Stimulated activated CD4-positive, alpha-beta T cell treated with anti-CD3 and anti-CD28 coated beads, Interleukin-4, amount 100 ng/mL, for 48 hours (primary cell): ENCODE results near the gene FRAT1.

Experiments used
- DNase-seq, 2 donors: peaks; one replicate each; pipeline ENCODE4 v3.0.0-alpha.2; 2020; ENCODE audit warnings: low read depth in 2 of 2

Gene FRAT1

DNA sequence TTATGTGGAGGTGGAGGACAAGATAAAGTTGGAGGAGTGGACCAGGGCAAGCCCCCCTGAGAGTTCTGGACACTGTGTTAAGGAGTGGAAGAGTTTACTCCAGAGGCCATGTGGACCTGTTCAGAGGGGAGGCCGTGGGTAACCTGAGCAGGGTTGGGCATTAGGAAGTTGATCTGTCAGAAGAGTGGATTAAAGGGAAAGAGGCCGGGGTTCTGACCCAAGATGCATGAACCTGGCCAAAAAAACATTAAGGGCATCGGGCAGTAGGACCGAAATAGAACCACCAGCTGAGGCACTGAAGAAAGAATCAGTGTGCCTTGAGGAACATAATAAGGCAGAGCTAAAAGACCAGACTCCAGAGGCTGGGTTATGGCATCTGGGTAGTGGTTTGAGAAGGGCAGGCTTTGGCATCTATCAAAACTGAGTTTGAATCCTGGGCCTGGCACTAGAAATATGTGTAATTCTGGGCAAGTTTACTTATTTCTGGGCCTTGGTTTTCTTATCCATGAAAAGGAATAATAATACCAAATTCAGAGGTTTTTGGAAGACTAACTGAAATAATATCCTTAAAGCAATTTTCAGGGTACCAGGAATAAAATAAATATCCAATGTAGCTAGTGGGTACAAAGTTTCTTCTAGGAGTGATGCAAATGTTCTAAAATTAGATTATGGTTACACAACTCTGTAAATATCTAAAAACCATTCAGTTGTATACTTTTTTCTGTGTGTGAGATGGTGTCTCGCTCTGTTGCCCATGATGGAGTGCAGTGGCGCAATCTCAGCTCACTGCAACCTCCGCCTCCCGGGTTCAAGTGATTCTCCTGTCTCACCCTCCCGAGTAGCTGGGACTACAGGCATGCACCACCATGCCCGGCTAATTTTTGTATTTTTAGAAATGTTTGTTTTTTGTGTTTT lies 10.9 kb upstream of the FRAT1 start:
- DNase-seq, result no peak

DNA sequence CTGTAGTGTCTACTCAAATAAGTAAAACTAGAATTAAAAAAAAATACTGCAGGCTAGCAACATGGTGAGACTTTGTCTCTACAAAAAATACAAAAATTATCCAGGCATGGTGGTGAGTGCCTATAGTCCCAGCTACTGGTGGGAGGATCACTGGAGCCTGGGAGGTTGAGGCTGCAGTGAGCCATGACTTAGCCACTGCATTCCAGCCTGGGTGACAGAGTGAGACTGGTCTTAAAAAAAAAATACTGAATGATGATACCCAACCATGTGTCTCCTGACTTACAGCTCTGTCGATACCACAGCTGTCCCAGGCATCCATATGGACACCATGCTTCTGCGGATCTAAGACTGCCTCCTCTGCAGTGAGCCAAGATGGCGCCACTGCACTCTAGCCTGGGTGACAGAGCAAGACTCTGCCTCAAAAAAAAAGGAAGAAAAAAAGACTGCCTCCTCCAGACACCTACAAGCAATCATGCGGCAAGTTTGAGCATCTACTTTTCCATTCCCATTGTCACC lies 7.9 kb upstream of the FRAT1 start:
- DNase-seq, result no peak

DNA sequence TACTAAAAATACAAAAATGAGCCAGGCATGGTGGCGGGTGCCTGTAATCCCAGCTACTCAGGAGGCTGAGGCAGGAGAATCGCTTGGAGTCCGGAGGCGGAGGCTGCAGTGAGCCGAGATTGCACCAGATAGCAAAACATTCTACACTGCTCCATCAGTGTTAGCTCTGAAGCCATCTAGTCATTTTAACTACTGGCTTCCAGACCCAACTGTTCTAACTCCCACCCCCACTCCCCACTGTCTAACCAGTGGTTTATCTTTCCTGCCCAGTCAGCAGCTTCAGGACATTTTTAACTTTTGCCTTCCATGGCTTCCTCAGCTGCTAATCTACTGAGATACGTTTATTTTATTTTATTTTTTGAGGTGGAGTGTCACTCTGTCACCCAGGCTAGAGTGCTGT lies 6.2 kb upstream of the FRAT1 start:
- DNase-seq, result no peak

DNA sequence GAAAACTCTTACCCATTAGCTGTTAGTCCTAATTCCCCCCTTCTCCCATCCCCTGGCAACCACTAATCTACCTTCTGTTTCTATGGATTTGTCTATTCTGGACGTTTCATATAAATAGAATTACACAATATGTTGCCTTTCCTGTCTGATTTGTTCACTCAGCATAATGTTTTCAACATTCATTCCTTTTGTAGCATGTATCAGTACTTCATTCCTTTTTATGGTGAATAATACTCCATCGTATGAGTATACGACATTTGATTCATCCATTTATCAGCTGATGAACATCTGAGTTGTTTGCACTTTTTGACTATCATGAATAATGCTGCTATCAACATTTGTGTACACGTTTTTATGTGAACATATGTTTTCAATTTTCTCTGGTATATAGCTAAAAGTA lies 4.4 kb upstream of the FRAT1 start:
- no peak for DNase-seq

DNA sequence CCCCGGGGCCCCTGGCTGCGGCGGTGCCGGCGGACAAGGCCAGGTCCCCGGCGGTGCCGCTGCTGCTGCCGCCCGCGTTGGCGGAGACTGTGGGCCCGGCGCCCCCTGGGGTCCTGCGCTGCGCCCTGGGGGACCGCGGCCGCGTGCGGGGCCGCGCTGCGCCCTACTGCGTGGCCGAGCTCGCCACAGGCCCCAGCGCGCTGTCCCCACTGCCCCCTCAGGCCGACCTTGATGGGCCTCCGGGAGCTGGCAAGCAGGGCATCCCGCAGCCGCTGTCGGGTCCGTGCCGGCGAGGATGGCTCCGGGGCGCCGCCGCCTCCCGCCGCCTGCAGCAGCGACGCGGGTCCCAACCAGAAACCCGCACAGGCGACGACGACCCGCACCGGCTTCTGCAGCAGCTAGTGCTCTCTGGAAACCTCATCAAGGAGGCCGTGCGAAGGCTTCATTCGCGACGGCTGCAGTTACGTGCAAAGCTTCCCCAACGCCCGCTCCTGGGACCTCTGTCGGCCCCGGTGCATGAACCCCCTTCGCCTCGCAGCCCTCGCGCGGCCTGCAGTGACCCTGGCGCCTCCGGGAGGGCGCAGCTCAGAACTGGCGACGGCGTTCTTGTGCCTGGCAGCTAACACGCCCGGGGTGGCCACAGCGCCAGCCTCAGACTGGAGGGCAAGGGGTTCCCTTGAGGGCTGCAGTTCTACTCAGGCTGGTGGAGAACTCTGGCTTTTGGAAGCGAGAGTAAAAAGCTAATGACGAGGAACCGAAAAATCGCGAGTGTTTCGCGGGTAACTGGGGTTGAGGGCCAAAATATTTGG lies 804 bp downstream of the FRAT1 start:
- peak; percentile 45 to 48 for DNase-seq

DNA sequence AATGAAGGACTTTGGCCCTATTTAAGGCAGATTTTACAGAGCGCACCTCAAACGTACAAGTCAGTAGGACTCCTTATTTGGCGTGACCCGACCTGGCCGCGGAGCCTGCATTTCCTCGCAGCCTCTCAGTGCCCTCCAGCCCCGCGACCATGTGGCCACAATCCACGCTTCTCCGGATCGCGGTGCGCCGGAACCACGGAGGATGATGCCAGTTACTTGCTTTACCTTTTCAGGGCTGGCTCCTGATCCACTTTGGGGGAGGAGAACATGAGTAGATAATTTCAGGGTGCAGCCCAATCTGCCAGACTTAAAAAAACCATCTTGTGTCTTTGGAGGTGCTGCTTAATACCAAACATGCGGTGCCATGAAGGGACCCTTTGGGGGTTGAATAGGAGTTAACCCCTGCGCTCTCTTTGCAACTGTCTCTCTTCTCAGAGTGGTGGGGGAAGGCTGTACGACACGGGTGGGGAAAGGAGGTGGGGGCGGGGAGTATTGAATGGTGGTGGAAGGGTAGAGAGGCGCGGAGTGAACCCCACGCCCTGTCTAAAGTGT lies 1.5 kb downstream of the FRAT1 start:
- DNase-seq, result no peak

DNA sequence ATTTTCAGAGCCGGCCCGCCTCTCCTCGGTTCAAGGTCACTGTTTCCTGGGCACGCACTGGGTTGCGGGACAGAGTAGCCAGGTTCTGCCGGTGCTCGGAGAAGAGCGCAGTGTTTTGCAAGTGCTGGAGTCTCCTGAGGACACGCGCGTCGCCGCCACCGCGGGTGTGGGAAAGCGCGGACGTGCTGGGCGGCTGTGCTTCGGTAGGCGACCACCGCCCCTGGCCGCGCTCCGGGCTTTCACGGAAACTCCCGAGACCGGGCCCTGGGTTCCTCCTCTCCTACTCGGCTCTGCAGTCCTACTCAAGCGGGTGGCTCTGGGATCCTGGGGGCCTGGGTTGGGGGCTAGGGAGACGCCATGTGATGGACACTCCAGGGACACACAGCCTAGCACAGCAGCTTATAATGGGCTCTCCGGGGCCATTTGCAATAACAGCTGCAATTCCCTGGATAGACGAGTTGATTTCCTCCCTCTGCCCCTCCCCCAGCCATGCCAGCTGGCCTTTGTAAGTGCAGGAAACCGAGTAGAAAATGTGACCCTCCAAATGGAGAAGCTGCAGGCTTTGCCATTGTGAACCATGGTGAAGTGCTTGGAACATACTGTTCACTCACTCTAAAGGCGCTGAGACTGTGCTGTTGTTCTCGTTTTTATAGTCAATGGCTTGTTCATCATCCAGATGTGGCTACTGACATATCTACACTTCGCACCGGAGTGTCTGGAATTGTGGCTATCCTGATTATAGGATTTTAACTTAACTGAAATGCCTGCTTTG lies 2.1 kb downstream of the FRAT1 start:
- DNase-seq, result no peak

DNA sequence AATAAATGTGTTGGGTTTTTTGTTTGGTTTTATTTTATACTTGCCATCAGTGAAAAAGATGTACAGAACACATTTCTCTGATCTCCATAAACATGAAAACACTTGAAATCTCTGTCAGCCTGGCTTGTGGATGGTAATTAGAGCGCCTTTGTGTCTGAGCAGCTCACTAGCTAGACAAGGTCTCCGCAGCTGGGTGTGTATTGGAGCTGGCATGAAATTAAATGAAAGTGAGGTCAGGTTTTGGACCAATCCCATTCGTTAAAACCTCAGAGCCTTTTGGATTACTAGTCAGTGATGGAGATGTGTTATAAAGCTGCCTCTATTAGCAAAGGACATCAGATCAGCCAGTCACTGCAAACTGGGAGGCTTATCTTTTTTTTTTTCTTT lies 2.7 kb downstream of the FRAT1 start:
- no peak for DNase-seq

DNA sequence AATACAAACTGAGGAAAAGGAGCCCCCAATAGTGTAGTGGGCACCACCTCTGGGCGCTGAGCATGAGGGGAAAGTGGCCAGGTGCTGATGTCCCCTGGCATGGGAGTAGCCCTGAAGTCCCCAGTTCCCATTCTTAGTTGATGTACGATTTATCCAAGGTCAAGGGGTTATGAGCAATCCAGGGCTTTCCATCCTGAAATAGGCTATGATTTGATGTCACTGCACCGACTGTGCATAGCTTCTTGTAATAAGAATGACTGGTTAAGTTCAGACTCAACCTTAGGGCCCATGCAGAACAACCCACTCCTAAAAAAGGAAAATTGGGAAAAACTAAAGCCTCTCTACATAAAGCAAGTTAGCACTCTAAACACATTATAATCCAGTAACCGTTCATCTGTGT lies 4.4 kb downstream of the FRAT1 start:
- no peak for DNase-seq

DNA sequence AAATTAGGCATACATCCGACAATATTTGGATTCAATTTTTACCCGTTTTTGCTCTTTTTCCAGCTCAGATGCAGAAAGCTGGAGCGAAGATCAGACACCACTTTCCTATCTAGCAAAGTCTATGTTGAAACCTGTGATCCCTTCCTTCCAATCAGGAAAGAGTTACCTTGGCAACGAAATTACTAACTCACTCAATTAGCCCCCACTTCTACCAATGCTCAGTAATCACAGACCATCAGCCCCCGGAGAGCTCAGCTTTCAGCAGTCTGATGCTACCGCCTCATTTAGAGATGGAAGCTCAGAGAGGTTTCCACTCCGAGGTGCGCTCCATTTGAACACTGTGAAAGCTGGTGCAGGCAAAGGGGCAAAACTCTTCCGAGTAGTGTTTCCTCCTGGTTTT lies 6.7 kb downstream of the FRAT1 start:
- DNase-seq, result no peak

DNA sequence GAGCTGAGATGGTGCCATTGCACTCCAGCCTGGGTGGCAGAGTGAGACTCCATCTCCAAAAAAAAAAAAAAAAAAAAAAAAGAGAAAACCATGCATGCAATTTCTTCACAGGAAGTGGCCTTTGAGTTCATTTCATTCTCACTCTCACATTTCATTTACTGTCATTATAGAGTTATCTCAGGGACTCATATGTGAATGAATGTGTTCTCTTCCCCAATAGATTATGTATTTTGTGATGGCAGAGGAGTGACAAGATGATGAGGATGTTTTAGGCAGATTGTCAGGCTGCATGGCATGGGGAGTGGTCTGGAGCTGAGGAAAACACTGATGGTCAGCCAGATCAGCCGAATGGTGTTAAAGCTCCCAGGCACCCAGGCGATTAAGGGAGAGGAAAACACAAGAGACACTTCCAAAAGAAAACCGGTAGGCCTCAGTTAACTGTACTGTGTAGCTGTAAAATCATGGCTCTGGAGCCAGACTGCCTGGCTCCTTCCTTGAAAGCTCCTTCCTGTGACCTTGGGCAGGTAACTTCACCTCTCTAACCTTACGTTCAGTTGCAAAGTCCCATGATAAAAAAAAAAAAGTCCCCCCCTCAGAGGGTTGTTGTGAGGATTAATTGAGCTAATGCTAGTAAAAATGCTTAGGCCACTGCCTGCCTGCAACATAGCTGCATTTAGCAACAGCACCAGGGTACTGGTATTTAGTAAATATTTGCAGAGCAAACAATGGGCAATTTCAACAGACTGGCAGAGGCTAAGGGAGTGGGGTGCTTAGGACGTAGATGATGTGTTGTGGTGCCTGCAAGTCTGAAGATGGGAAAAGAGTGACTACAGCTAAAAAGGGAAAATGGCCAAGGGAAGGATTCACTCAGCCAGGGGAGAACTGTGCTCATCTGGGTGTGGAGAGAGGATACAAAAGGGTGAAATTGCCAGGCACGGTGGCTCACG lies 8.6 kb downstream of the FRAT1 start:
- DNase-seq, result no peak

DNA sequence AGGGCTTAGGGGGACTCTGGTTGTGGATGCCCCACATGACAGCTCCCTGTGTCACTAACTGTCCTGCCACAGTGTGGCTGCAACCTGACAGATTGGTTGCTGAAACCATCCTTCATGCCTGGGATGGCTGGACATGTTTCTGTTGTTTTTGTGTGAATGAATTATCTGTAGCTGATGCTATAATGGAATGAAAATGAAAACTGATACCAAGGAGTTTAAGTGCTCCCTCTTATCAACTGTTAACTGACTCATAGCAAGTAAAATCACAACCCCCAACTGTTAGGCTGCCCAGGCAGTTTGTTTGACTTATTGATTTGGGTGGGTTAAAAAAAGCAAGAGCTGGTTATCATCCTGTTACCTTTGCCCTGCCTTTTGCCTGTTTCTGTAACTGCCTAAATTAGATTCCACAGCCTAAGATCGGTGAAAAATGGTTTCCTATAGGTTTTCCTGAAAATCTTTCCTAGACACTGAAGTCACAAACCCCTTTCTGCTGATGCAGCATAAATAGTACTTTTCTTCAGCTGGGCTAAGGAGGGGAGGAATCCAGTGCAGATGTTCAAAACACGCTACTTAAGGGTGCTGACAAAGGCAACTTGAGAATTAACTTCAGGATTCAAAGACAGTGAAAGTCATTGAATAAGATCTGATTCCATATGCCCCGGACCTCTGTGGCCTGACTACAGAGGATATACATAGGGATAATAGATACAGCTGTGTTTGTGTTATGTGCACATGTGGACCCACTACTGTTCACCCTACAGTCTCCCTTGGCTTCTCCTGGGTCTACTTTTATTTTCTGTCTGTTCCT lies 9.8 kb downstream of the FRAT1 start:
- DNase-seq, result no peak

DNA sequence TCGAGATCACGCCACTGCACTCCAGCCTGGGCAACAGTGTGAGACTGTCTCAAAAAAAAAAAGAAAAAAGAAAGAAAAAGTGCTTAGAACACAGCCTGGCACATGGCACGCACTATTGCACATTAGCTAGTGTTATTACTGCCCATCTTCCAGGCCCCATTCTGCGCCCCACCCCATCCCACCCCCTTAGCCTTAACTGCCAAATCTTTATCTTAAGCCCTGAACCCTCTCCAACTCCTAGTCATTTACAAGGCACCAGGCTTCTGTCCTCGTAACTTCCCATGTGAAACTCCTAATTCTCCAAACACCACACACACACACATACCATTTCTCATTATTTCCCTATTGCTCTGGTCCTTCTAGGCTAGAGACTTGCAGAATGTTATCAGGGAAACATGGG lies 10.7 kb downstream of the FRAT1 start:
- no peak for DNase-seq

DNA sequence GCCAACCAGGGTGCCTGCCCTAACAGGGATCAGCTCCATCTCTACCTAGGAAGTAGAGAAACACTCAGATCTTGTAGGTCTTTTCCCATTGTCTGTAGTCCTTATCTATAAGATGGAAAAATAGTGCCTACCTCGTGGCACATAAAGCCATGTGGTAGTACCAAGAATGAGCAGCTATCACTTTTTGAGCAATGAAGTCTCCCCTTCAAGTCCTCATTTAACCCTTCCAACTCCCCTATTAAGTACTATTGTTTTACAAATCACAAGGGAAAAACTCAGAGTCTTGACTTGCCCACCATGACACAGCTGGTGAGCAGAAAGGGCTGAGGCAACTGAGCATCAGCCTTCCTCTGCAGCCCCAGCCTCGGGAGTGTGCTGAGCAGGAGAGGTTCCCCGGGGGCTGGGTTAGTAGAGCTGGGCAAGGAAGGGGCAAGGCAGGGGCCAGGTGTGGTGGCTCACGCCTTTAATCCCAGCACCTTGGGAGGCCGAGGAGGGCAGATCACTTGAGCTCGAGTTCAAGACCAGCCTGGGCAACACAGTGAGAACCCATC lies 12.2 kb downstream of the FRAT1 start:
- no peak for DNase-seq

DNA sequence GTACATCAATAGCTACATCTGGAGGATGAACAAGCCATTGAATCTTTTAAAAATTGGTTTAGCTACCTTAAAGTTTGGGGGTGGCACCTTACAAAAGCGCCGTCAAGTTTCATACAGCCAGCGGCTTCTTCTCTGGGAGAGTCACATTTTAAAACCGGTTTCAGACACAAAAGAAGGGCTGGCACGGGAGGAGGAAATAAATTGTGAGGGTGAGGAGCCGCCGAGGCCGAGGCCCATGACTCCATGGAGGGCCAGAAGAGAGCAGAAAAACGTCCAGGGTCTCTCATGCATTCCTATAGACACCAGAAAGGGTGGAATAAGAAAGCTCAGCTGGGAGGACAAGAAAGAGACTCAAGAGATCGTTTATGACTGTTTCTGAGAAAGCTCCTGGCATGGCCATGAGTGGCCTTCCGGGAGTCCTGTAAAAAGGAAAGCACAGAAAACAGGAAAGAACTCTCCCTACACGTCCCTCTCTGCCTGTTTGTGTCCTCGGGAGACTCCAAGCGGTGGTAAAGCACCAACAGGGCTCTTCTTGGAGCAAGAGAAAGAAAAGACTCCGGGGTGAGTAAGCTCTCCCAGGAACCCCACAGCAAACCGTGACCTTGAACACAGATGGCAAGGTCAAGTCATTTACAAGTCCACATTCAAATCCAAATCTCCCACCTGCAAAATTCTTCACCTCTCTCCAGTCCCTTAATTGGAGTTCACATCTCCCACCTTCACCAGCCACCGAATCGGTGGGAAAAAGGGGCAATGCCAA lies 13.7 kb downstream of the FRAT1 start:
- DNase-seq, result no peak

DNA sequence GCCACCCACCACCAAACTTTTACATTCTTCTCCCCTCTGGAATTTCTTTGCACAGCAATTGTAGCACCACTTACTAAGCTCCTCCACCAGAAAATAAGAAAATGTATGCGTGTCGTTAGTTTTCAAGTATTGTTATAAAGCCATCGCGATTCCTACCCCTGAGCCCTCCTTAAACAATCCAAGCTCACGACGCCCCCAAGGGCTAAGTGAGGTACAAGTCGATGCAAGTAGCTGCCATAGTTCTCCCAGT lies 14.2 kb downstream of the FRAT1 start:
- no peak for DNase-seq

DNA sequence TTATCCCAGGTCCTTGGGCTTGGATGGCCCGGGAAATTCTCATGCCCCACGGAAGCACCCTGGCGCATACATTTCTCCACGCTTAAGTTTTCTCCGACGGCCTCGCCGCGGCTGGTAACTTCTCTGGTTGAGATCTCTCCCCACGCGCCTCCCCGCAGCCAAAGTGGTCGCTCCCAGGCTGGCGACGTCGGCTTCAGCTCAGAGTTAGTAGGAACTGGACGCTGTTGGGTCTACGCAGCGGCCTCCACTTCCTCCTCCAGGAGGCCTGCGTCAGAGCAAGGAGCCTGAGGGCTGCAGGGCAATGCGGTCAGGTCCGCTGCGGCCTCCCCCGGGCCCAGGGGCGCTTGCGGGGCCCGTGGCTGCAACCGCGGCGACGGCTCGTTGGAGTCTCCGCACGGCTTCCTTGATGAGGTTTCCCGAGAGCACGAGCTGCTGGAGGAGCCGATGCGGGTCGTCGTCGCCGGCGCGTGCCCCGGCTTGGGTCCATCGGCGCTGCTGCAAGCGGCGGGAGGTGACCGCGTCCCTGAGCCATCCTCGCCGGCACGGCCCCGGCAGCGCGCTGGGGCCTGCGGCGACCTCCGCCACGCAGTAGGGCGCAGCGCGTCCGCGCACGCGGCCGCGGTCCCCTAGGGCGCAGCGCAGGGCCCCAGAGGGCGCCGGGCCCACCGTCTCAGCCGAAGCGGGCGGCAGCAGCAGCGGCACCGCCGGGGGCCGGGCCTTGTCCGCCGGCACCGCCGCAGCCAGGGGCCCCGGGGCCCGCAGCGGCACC lies 14.7 kb downstream of the FRAT1 start:
- DNase-seq, result peak; percentile 28 to 33
